ENCODE measurements around the gene BAG5.

Gene BAG5

GRCh38 chr14:103542605-103543088 lies 19.8 kb downstream of the BAG5 start:
- TF ChIP-seq CTCF (conservative IDR thresholded peaks at IDR 0.05; ENCODE audit: low read depth, low read length) = no peak
- no peak overlapping the region for H3K4me3 ChIP-seq (ENCODE audit: low read depth, low read length)
- no peak for DNase-seq (ENCODE audit: low read depth)

DNA sequence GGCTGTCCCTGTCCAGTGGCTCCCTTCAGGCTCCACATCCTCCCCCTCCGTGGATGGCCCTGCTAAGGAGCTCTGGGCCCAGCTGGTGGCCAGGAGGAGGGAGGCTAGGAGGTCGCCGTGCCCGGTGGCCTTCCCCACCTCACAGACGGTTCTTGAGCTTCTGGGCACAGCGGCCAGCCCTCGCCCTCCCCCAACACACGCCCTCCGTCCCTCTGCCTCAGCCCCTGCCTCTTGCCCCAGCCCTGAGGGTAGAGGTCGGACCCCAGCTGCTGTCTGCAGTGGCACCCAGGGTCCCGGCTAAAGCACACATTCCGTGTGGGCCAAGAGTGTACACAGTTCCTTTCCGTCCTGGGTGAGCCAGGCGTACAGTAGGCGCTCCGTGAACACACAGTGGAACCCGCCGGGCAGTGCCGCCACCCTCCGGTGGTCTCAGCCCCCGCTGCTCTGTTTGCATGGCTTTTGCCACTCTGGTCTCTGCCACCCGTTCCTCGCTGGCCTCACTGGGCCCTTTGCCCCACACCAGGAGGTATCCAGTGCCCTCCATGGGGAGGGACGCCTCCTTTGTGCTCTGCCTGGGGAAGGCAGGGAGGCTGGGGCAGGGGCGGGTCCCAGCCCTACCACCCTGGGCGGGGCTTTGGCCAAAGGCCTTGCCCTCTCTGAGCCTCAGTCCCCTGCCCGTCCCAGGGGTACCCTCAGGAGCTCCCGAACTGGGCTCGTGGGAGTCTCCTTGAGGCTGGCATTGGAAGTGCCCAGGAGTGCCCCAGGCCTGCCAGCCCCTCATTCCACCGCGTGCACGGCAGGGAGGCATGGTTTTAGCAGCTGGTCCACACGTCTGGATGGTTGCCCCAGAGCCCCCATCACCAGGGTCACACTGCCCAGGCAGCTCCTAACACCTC lies 20.5 kb downstream of the BAG5 start:
- H3K4me3 ChIP-seq (ENCODE audit: low read depth, low read length) = no peak overlapping the region
- no peak for TF ChIP-seq CTCF (conservative IDR thresholded peaks at IDR 0.05; ENCODE audit: low read depth, low read length)
- no peak for DNase-seq (ENCODE audit: low read depth)

DNA sequence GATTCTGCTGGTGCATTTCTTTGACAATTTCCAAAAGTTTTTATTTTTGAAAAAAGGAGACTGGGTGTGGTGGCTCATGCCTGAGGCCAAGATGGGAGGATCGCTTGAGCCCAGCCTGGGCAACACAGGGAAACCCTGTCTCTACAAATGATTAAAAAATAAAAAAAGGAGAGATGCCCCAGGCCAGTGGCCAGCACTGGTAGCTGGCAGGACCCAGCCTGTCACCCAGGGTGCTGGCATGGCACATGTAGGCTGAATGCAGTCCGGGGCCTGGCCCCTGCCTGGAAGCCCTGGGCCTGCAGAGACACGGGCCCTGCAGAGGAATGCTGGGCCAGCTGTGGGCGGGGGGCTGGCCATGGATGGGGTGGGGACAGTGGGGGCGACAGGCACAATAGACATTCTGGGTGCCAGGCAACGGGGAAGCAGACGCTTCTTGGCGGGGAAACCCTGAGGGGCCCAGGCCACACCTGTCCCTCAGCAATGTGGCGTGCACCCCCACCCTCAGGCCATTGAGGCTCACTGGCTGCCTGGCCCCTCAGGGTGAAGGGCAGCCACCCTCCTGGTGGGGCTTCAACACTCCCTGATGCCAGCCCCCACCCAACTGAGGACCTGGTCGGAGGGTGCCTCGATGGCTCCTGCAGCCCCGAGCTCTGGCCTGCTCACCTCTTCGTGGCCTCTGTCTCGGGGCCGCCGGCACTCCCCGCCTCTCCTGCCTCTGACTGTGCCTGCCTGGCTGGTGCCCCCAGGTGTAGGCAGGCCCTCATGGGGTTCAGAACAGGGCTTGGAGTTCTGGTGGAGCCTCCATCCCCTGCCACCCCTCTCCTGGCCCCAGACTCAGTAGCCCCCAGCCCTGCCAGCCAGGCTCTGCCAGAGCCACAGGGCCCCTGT lies 21.4 kb downstream of the BAG5 start:
- DNase-seq (ENCODE audit: low read depth) = no peak
- TF ChIP-seq CTCF (conservative IDR thresholded peaks at IDR 0.05; ENCODE audit: low read depth, low read length) = no peak
- no peak overlapping the region for H3K4me3 ChIP-seq (ENCODE audit: low read depth, low read length)

- H3K4me3 ChIP-seq (ENCODE audit: low read depth, low read length) = no peak overlapping the region
- DNase-seq (ENCODE audit: low read depth) = no peak
- no peak for TF ChIP-seq CTCF (conservative IDR thresholded peaks at IDR 0.05; ENCODE audit: low read depth, low read length)
Measured at GRCh38 chr14:103539056-103539825, 23.2 kb downstream of the BAG5 start.

DNA sequence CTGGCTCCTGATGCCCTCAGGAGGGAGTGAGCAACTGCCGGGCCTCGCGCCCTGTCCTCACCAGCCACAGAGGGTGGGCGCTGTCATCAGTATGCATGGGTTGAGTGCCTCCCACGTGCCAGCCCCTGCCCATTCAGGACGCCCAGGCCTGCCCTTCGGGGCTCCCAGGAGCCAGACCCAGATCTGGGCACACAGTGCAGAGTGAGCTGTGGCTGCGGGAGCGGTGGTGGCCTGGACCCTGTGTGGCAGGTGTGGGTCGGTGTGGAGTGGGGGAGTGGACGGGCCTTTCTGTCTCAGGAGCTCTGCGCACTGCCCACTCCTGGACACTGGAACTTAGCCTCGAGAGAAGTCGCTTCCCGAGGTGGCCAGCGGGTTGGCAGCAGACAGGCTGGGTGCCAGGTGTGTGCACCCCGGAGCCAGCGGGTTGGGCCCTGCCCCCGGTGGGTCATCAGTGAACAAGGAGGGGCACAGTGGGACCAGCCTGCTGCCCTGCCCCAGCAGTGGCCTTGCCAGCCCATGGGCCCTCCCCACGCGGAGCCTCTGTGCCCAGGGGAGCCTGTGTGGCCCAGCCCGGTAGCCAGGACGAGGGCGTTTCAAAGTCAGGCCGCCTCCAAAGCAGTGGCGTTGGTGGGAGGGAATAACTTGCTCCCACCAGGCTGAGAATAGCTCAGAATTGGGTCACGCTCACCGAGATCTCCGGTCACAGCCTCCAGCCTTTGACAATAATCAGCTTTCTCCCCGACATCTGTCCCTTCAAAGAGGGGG lies 24.0 kb downstream of the BAG5 start:
- TF ChIP-seq CTCF (conservative IDR thresholded peaks at IDR 0.05; ENCODE audit: low read depth, low read length) = no peak
- H3K4me3 ChIP-seq (ENCODE audit: low read depth, low read length) = no peak overlapping the region
- DNase-seq (ENCODE audit: low read depth) = no peak
